ENCODE measurements around the gene BMERB1.

GRCh38 chr16:15401972-15402371 lies 32.4 kb upstream of the BMERB1 start:
- TF ChIP-seq JUNB (IDR thresholded peaks at IDR 0.05; ENCODE audit: unreplicated experiment) (no peak), EZH2 (IDR thresholded peaks at IDR 0.05; ENCODE audit: low read depth, unreplicated experiment) (no peak), CTCF (conservative IDR thresholded peaks at IDR 0.05; ENCODE audit: low read depth in 2 of 2) (no peak), ZNF331 (CRISPR knock-in tag; IDR thresholded peaks at IDR 0.05; ENCODE audit: low read depth) (no peak), CREB1 (CRISPR knock-in tag; IDR thresholded peaks at IDR 0.05; ENCODE audit: low read depth) (no peak), EZH2phosphoT487 (IDR thresholded peaks at IDR 0.05; ENCODE audit: unreplicated experiment) (no peak)
- TF ChIP-seq, protein P1, sequence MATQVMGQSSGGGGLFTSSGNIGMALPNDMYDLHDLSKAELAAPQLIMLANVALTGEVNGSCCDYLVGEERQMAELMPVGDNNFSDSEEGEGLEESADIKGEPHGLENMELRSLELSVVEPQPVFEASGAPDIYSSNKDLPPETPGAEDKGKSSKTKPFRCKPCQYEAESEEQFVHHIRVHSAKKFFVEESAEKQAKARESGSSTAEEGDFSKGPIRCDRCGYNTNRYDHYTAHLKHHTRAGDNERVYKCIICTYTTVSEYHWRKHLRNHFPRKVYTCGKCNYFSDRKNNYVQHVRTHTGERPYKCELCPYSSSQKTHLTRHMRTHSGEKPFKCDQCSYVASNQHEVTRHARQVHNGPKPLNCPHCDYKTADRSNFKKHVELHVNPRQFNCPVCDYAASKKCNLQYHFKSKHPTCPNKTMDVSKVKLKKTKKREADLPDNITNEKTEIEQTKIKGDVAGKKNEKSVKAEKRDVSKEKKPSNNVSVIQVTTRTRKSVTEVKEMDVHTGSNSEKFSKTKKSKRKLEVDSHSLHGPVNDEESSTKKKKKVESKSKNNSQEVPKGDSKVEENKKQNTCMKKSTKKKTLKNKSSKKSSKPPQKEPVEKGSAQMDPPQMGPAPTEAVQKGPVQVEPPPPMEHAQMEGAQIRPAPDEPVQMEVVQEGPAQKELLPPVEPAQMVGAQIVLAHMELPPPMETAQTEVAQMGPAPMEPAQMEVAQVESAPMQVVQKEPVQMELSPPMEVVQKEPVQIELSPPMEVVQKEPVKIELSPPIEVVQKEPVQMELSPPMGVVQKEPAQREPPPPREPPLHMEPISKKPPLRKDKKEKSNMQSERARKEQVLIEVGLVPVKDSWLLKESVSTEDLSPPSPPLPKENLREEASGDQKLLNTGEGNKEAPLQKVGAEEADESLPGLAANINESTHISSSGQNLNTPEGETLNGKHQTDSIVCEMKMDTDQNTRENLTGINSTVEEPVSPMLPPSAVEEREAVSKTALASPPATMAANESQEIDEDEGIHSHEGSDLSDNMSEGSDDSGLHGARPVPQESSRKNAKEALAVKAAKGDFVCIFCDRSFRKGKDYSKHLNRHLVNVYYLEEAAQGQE (IDR thresholded peaks at IDR 0.05; ENCODE audit: unreplicated experiment), result no peak
